Neuron (in vitro differentiated cells): ENCODE data around the gene TMC1.
"Not testable (repeated sequence)": the region's sequence is repeated elsewhere in the genome, so short reads cannot be mapped to it uniquely, and the experiment has no call there.

Source experiments
- H2AFZ ChIP-seq: one replicate; pipeline ENCODE4 v1.6.1; 2013; ENCODE audit warnings: low read depth, mild to moderate bottlenecking, inconsistent platforms, low read length, moderate library complexity
- H3K27me3 ChIP-seq: one replicate; pipeline ENCODE4 v1.6.1; 2013; ENCODE audit warnings: low read length; ENCODE audit not compliant: insufficient read depth
- H3K36me3 ChIP-seq: one replicate; pipeline ENCODE4 v1.6.1; 2013; ENCODE audit warnings: low read length; ENCODE audit not compliant: insufficient read depth
- H3K4me1 ChIP-seq: one replicate; pipeline ENCODE4 v1.6.1; 2013; ENCODE audit warnings: low read length; ENCODE audit not compliant: insufficient read depth
- H3K4me3 ChIP-seq: 2 replicates; pipeline ENCODE4 v1.5.1; 2013; ENCODE audit warnings: mild to moderate bottlenecking, low read length, moderate library complexity
- H3K9me3 ChIP-seq: one replicate; pipeline ENCODE4 v1.6.1; 2013; ENCODE audit warnings: low read length

TMC1 gene

DNA sequence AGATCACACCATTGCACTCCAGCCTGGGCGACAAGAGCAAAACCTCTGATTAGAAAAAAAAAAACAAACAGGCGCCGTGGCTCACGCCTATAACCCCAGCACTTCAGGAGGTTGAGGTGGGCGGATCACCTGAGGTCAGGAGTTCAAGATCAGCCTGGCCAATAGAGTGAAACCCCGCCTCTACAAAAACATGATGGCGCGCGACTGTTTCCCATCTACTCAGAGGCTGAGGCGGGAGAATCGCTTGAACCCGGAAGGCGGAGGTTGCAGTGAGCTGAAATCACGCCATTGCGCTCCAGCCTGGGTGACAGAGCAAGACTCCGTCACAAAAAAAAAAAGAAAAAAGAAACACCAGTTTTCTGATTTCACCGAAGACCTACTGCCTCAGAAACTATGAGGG is at the start of gene TMC1:
Gene TMC1 (plus strand): TSS at position 193 of the 400 bp plus-strand sequence. CDS start 127,041 bp downstream, outside the sequence.
- not testable (repeated sequence) for H3K4me1 ChIP-seq, H2AFZ ChIP-seq, H3K9me3 ChIP-seq, H3K27me3 ChIP-seq, H3K4me3 ChIP-seq, H3K36me3 ChIP-seq

DNA sequence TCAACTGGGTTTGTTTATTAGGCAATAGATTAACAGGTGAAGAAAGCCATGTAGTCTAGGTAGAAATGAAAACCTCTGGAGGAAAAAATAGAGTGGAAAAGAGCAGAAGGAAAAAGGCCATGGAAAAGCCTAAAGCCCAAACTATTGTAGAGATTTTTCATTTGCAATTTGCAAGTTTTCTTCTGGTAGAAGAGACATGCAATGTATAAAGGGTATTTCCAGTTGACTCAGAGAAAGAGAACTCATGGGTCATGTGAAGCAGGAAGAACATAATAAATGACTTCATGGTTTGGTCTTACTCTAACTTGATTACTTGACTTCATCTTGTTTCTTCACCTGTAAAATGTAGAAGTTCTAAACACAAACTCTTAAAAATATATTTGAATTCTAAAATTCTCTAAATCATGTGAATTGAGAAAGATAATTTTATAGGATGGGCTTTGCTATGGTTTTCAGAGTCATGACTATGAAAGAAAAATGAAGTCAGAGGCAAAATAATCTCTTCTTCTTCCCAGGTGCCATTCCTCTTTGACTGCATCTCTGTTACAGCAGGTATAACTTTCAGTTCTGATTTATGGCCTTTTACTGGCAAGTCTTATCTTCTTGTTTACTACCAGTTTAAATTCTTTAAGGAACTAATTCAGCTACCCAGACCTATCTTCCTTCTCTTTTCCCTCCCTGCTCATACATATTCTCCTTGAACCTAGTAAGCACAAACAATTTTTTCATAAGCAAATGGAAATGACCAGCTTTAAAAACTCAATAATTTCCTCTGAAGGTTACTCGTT is 47.7 kb upstream of the TMC1 start:
- Histone ChIP-seq H3K36me3 (no peaks in the 10 kb centered on the region), H3K4me3 (no peak overlapping the region), H3K9me3 (peaks cover 1% of the 10 kb centered on the region), H3K27me3 (no peaks in the 10 kb centered on the region), H3K4me1 (no peaks in the 10 kb centered on the region), H2AFZ (no peak overlapping the region)

DNA sequence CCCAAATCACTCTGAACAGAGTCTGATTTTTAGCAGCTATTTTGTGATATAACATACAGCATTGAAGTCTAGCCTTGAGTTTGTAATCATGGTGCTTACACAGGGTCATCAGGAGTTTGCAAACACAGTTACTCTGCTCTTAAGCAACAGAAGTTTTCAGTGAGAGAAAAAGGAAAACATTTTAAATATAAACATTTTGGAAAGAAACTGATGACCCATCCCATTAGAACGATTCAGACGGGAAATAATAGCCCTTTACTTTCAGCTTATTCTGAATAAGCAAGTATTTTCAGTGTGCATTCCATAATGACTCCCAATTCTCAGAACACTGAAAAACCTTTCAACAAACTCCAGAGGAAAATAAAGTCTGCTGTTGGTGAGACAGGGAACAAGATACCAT is 46.7 kb upstream of the TMC1 start:
- Histone ChIP-seq H3K27me3 (no peaks in the 10 kb centered on the region), H3K36me3 (no peaks in the 10 kb centered on the region), H3K4me3 (no peak overlapping the region), H2AFZ (no peak overlapping the region), H3K9me3 (peaks cover 1% of the 10 kb centered on the region), H3K4me1 (no peaks in the 10 kb centered on the region)

DNA sequence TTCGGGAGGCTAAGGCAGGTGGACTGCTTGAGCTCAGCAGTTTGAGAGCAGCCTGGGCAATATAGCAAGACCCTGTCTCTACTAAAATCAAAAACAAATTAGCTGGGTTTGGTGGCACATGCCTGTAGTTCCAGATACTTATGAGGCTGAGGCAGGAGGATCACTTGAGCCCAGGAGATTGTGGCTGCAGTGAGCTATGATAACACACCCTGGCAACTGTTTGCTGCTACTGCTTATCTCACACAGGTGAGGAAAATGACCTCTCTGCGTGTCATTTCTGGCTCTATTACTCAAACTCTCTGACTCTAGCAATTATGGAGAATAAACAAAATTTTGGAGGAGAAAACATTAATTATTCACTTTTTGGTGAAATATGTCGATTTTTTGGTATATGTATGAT is 45.3 kb upstream of the TMC1 start:
- no peak overlapping the region for H3K4me3 ChIP-seq
- H3K36me3 ChIP-seq = no peaks in the 10 kb centered on the region
- peaks cover 1% of the 10 kb centered on the region for H3K9me3 ChIP-seq
- H3K4me1 ChIP-seq = no peaks in the 10 kb centered on the region
- H2AFZ ChIP-seq = no peak overlapping the region
- H3K27me3 ChIP-seq = no peaks in the 10 kb centered on the region

DNA sequence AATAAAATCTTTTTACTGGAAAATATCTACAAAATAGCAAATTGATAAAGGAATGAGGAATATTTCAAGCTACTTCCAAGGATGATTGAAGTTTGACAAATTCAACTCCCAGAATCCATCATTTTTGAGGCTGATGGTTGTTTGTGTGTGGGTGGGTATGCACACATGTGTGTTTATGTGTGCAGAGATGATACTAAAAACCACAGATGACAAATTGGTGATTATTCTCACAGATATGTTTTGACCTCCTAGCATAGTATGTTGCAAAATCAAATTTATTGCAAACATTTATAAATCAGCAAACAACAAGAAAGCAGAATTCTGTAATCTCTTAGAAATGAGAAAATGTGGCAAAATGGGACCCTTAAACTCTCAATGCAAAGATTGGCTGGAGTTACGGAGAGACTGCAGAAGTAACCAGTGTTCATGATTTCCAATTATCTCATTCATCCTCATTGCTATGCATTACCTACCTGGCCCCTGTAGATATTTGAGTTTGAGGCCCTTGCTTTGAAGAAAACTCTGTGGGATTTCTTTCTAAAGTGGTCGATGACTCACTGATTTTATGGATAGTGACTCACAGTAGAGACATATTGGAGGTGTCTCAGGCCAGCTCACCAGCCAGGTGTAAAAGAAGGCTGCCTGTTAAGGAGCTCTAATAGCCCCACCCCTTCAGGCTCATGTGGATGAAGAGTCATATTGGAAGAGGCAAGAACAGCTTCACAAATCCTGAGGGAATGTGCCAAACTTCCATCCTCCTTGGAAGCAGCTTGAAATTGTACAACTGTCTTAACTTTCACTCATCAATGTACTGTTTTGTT is 44.6 kb upstream of the TMC1 start:
- Histone ChIP-seq H3K4me3 (no peak overlapping the region), H3K9me3 (peaks cover 1% of the 10 kb centered on the region), H3K4me1 (no peaks in the 10 kb centered on the region)

DNA sequence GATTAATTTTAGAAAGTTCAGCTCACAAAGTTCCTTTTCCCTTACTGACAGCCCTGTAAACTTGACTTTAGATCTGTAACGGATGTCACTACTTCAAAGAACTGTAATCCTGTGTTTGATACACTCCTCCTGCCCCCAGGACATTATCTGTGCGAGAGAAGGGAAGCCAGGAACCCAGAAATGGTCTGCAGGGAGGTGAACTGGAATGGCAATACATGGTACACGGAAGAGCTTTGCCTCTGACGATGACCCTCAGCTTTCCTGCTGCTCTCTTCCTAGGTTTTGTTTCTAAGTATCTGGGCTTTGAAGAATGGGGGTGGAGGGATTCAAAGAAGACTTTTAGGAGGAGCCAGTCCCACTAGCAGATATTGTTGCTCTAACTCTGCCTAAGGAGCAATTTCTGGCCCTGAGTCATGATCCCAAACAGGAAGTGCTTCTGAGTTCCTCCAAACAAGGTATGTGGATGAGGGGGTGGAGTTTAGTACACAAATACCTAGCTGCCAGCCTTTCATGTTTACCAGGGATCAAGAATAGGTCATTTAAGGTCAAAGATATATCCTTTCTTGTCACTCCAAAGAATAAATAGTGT is 43.4 kb upstream of the TMC1 start:
- no peaks in the 10 kb centered on the region for H3K4me1 ChIP-seq
- H2AFZ ChIP-seq = no peak overlapping the region
- H3K36me3 ChIP-seq = no peaks in the 10 kb centered on the region
- H3K9me3 ChIP-seq = peaks cover 1% of the 10 kb centered on the region
- H3K27me3 ChIP-seq = no peaks in the 10 kb centered on the region
- no peak overlapping the region for H3K4me3 ChIP-seq

More for the DNA sequence above, 44.6 kb upstream of the TMC1 start:
- no peak overlapping the region for H2AFZ ChIP-seq
- no peaks in the 10 kb centered on the region for H3K36me3 ChIP-seq
- no peaks in the 10 kb centered on the region for H3K27me3 ChIP-seq

DNA sequence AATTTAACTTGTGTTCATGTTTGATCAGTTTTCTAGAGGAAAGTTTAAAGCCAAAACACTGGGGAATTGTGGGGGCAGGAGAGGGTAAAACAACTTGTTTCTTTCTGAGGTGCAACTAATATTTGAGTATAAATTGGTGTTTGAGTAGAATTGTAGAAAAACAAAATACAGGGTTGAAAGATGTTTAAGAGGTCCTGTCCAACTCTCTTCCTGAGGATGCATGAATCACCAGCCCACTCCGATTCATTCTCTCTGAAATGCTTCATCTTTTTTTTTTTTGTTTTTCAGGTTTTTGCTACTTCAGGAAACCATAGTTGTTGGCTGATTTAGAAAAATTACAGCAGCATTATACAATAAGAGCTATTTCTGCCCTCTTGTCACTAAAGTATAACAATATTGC is 42.4 kb upstream of the TMC1 start:
- Histone ChIP-seq H3K4me3 (no peak overlapping the region), H3K4me1 (no peaks in the 10 kb centered on the region), H3K27me3 (no peaks in the 10 kb centered on the region), H3K9me3 (no peaks in the 10 kb centered on the region), H3K36me3 (no peaks in the 10 kb centered on the region), H2AFZ (no peak overlapping the region)

DNA sequence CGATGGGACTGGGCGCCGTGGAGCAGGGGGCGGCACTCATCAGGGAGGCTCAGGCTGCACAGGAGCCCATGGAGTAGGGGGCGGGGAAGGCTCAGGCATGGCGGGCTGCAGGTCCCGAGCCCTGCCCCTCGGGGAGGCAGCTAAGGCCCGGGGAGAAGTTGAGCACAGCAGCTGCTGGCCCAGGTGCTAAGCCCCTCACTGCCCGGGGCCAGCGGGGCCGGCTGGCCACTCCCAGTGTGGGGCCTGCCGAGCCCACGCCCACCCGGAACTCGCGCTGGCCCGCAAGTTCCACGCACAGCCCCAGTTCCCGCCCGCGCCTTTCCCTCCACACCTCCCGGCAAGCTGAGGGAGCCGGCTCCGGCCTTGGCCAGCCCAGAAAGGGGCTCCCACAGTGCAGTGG is 41.1 kb upstream of the TMC1 start:
- not testable (repeated sequence) for H2AFZ ChIP-seq, H3K4me3 ChIP-seq, H3K36me3 ChIP-seq, H3K4me1 ChIP-seq, H3K9me3 ChIP-seq, H3K27me3 ChIP-seq

DNA sequence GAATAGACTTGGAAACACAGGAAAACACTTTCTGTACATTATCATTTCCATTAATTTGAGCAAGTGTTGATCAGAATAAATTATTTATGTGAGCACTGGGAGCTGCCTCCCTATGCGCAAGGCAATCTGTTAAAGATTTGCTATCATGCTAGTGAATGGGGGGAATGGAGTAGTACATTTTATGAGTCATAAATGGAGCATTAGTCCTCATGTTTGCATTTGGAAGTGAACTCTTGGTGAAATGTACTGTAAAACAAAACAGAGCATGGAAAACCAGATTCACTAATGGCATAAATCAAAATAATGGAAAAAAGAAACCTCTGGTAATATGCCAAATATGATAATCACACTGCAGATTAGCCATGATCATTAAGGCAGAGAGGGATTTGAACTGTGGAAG is 40.5 kb upstream of the TMC1 start:
- Histone ChIP-seq H3K9me3 (no peaks in the 10 kb centered on the region), H3K4me1 (peaks cover 5% of the 10 kb centered on the region), H2AFZ (no peak overlapping the region), H3K36me3 (no peaks in the 10 kb centered on the region), H3K4me3 (no peak overlapping the region), H3K27me3 (no peaks in the 10 kb centered on the region)

DNA sequence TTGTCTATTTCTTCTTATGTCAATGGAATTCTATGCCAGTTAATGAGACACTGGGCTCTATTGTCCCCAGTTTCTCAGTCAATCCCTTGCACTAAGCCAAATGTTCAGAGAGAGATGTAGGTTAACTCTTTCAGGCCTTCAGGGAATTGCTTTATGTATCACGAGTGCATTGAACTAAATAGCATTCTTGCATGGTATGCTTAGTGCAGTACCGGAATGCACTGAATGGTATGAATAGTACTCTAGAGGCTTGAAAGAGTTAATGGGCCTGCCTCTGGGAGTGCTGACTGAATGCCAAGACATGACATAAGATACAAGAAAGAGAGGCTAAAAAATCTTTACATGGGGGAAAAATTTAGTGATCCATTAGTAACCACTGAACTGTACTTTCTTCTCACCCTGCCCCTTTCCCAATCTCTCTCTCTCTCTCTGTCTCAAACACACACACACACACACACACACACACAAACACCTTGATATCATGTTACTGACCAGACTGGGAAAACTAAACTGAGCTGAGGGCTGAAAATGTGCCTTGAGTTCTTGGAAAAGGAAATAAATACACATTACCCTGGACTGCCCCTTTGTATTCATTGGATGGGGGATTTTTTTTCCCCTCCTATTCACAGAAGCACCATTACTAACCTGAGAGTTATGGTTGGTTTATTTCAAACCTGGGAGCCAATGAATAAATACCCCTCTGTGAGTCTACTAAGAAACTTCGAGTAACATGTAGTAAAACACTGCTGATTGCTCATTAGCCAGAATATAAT is 35.4 kb upstream of the TMC1 start:
- peaks cover 14% of the 10 kb centered on the region for H3K4me1 ChIP-seq
- no peaks in the 10 kb centered on the region for H3K36me3 ChIP-seq
- no peaks in the 10 kb centered on the region for H3K27me3 ChIP-seq
- H2AFZ ChIP-seq = peak overlapping the region; percentile 27
- no peaks in the 10 kb centered on the region for H3K9me3 ChIP-seq
- H3K4me3 ChIP-seq = no peak overlapping the region

DNA sequence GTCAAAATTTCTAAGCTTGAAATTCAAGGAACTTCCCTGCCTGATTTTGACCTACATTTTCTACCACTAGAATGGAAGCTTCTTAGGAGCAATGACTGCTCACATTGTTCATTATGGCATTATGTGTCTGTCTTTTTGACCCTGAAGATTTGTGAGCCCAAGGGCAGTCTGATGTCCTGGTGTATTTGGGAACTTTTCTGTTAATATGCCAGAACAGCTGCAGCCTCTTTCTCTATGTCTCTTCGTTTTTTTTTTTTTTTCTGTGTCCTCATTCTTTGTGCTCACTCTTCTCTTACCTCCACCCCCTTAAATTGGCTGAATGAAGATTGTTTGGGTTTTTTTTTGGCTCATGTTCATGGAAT is 34.8 kb upstream of the TMC1 start:
- Histone ChIP-seq H3K27me3 (no peaks in the 10 kb centered on the region), H2AFZ (peak overlapping the region; percentile 27), H3K4me1 (peaks cover 14% of the 10 kb centered on the region), H3K4me3 (no peak overlapping the region), H3K9me3 (no peaks in the 10 kb centered on the region), H3K36me3 (no peaks in the 10 kb centered on the region)

DNA sequence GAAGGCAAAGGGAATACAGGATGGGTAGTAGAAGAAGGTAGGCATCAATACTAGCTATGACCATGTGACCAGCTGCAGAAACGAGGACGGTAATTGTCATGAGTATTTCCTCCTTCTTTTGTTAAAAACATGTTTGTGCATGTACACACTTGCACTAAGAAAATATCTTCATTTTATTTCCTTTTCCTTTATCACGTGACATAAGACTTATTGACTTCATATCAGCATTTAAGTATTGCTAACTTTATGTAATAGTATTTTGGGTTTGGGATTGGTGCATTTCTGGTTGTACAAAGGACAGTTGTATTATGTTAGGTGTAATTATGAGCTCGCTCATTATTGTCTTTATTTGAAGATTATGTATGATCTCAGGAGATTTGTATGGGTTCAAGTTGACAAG is 33.7 kb upstream of the TMC1 start:
- H2AFZ ChIP-seq, H3K27me3 ChIP-seq, H3K9me3 ChIP-seq, H3K4me3 ChIP-seq, H3K36me3 ChIP-seq: not testable (repeated sequence)
- peaks cover 14% of the 10 kb centered on the region for H3K4me1 ChIP-seq

DNA sequence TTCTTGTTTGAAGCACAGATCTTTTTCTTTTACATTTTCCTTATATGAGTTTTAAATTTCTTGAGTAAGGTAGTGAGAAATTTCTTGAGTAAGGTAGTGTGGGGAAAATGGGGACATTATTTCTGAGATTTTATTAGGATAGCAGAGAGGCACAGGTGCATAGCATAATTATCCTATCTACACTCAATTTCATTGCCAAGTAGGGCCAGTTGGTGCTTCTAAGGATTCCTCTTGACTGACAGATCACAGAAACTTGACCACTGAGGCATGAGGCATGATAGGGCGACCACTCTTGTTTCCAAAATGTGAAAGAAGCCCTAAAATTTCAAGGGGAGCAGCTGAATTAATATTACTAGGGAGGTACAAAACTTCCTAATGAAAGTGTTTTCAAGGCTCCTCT is 31.4 kb upstream of the TMC1 start:
- no peak overlapping the region for H3K4me3 ChIP-seq
- peaks cover 3% of the 10 kb centered on the region for H3K9me3 ChIP-seq
- H2AFZ ChIP-seq = no peak overlapping the region
- no peaks in the 10 kb centered on the region for H3K27me3 ChIP-seq
- H3K36me3 ChIP-seq = no peaks in the 10 kb centered on the region
- H3K4me1 ChIP-seq = peaks cover 14% of the 10 kb centered on the region
